B cell (primary cell): ENCODE measurements around the gene NRXN2. TPM values are rescaled to one million over a fixed set of nuclear protein-coding genes. Genes with fewer than 3 reads are reported as not detected.

Experiments used
- ATAC-seq: fragments of 200-7000 bp; cut with Tn5 transposase; one replicate; pipeline ENCODE4 v1.10.0; 2021; ENCODE audit warnings: low read depth, mild to moderate bottlenecking, moderate number of reproducible peaks, moderate library complexity
- CTCF ChIA-PET: fragments of 350-600 bp; sonication (Branson Sonifier 250); formaldehyde crosslinking; loops from one replicate; lab custom pipeline; 2021; ENCODE audit warnings: antibody characterized with exemption, inconsistent platforms; lab: Charles Lee
- POLR2A ChIA-PET: fragments of 350-600 bp; sonication (Branson Sonifier 250); formaldehyde crosslinking; loops from one replicate; lab custom pipeline; 2021; ENCODE audit warnings: antibody characterized with exemption; lab: Charles Lee
- DNase-seq: peaks from one replicate; pipeline ENCODE4 v3.0.0; 2013
- H2AFZ ChIP-seq: 2 replicates; pipeline ENCODE4 v1.6.1; 2012; ENCODE audit warnings: mild to moderate bottlenecking, low read depth, low read length; ENCODE audit not compliant: insufficient read depth, poor library complexity, severe bottlenecking
- H3K27ac ChIP-seq, 2 donors: 1 replicate in 1 of 2; 2 replicates in 1 of 2; pipeline ENCODE4 v1.5.1; 2012 to 2013; ENCODE audit warnings: low read length in 2 of 2, mild to moderate bottlenecking in 2 of 2, moderate library complexity in 1 of 2
- H3K27me3 ChIP-seq, 4 experiments: fragments of 200-600 bp in 1 of 4; sonication (generic) in 1 of 4; replicated peaks in 1 of 4; 1 replicate in 2 of 4; 2 replicates in 2 of 4; pipeline versions ENCODE4 v1.6.1 to v1.7.0; 2013 to 2016; ENCODE audit warnings: low read length in 3 of 4, mild to moderate bottlenecking in 2 of 4, mixed read lengths in 1 of 4, moderate library complexity in 1 of 4; ENCODE audit not compliant: insufficient read depth in 4 of 4, control insufficient read depth in 3 of 4; ENCODE audit errors: control extremely low read depth in 1 of 4
- H3K36me3 ChIP-seq, 2 experiments: replicated peaks in 1 of 2; 1 replicate in 1 of 2; 2 replicates in 1 of 2; pipeline versions ENCODE4 v1.6.1 to v1.7.1; 2013; ENCODE audit warnings: low read length in 1 of 2; ENCODE audit not compliant: insufficient read depth in 2 of 2, control insufficient read depth in 1 of 2; ENCODE audit errors: control extremely low read depth in 1 of 2, extremely low read depth in 1 of 2
- H3K4me1 ChIP-seq, 2 donors: fragments of 200-600 bp in 1 of 2; sonication (generic) in 1 of 2; 1 replicate in 1 of 2; 2 replicates in 1 of 2; pipeline versions ENCODE4 v1.5.1 to v1.6.1; 2013 to 2017; ENCODE audit warnings: low read length in 2 of 2; ENCODE audit not compliant: control insufficient read depth in 2 of 2, insufficient read depth in 2 of 2
- H3K4me2 ChIP-seq: replicated peaks from 2 replicates; pipeline ENCODE3; 2012; ENCODE audit warnings: mild to moderate bottlenecking, low read depth, low read length; ENCODE audit not compliant: poor library complexity, severe bottlenecking
- H3K4me3 ChIP-seq, 5 experiments: fragments of 200-600 bp in 1 of 5; sonication (generic) in 1 of 5; 1 replicate in 3 of 5; 2 replicates in 2 of 5; pipeline versions ENCODE4 v1.5.1 to v1.7.0; 2011 to 2016; ENCODE audit warnings: low read length in 4 of 5, mild to moderate bottlenecking in 4 of 5, low read depth in 2 of 5, control low read depth in 1 of 5, moderate library complexity in 1 of 5; ENCODE audit not compliant: insufficient read depth in 1 of 5; ENCODE audit errors: control extremely low read depth in 1 of 5, extremely low read depth in 1 of 5
- H3K79me2 ChIP-seq: fragments of 200-600 bp; sonication (generic); one replicate; pipeline ENCODE4 v1.6.0; 2016; ENCODE audit warnings: low read length; ENCODE audit not compliant: control insufficient read depth, insufficient read depth
- H3K9ac ChIP-seq: fragments of 200-600 bp; sonication (generic); 2 replicates; pipeline ENCODE4 v1.6.1; 2017; ENCODE audit warnings: mild to moderate bottlenecking, low read length, moderate library complexity
- H3K9me3 ChIP-seq, 3 donors: one replicate each; pipeline versions ENCODE4 v1.6.1 to v1.7.1; 2013; ENCODE audit warnings: low read length in 2 of 3; ENCODE audit not compliant: control insufficient read depth in 2 of 3, insufficient read depth in 1 of 3; ENCODE audit errors: control extremely low read depth in 1 of 3
- H4K20me1 ChIP-seq: 2 replicates; pipeline ENCODE4 v1.6.0; 2012; ENCODE audit warnings: mild to moderate bottlenecking, low read length; ENCODE audit not compliant: insufficient read depth, control insufficient read depth, poor library complexity, severe bottlenecking
- H3K27ac Mint-ChIP-seq: one replicate; pipeline ENCODE4 v1.8.0; 2021; ENCODE audit warnings: mixed read lengths
- H3K27me3 Mint-ChIP-seq: one replicate; pipeline ENCODE4 v1.8.0; 2021; ENCODE audit warnings: mixed read lengths
- H3K4me1 Mint-ChIP-seq: one replicate; pipeline ENCODE4 v1.8.0; 2021; ENCODE audit warnings: mixed read lengths
- H3K4me3 Mint-ChIP-seq: one replicate; pipeline ENCODE4 v1.8.0; 2021; ENCODE audit warnings: mixed read lengths
- H3K9me3 Mint-ChIP-seq: one replicate; pipeline ENCODE4 v1.8.0; 2022; ENCODE audit warnings: mixed read lengths; ENCODE audit not compliant: insufficient read depth
- CTCF ChIP-seq: fragments of 200-600 bp; IDR thresholded peaks from one replicate; pipeline ENCODE4 v1.8.0; 2022; ENCODE audit warnings: antibody characterized with exemption, mild to moderate bottlenecking
- EZH2 ChIP-seq: IDR thresholded peaks from 2 replicates; pipeline ENCODE4 v1.6.1; 2012; ENCODE audit warnings: borderline replicate concordance, low read depth, mild to moderate bottlenecking, moderate library complexity, low read length; ENCODE audit not compliant: insufficient read depth, poor library complexity, severe bottlenecking
- WGBS: methylation state at CpG from one replicate; pipeline ENCODE4 v1.1.5; 2013; ENCODE audit warnings: missing lambda C conversion rate; ENCODE audit not compliant: insufficient coverage; 5-methylcytosine and 5-hydroxymethylcytosine counted together
- intact Hi-C: fragments of 100-400 bp; cut with micrococcal nuclease; formaldehyde crosslinking; loops from one replicate; pipeline ENCODE4 v1.10.0; 2022
- polyA plus RNA-seq: library from polyadenylated mRNA; depleted of rRNA; stranded (reverse); fragments of >200 nt; gene quantifications from 2 replicates; pipeline ENCODE4 v1.2.3, GENCODE V29; 2012
- total RNA-seq, 2 donors: library from RNA; stranded (reverse); fragments of 120-200 nt in 1 of 2; gene quantifications; 1 replicate in 1 of 2; 2 replicates in 1 of 2; pipeline versions ENCODE4 v1.2.3 to v1.2.4, GENCODE V29; 2013 to 2022

The NRXN2 gene
- total and polyA plus RNA-seq, 2 donors (not counting 1 experiment from before 2014, with no cell fraction given) = 0.01 to 0.52 TPM

- H3K36me3 ChIP-seq = no peaks in the 10 kb centered on the region
- no peaks in the 10 kb centered on the region for H3K79me2 ChIP-seq
- intact Hi-C loops = no loop called here
- TF ChIP-seq EZH2 (no peak), CTCF (no peak)
- 83% methylated on average over 4 of the region's 4 CpGs for WGBS
- no peak overlapping the region for H2AFZ ChIP-seq
- H3K9me3 Mint-ChIP-seq = no peaks in the 10 kb centered on the region
- no peak overlapping the region for H3K4me3 ChIP-seq
- no peak overlapping the region for H3K27ac Mint-ChIP-seq
- CTCF ChIA-PET = no interaction called here
- H3K9ac ChIP-seq = no peak overlapping the region
- no peaks in the 10 kb centered on the region for H3K27me3 Mint-ChIP-seq
- DNase-seq = no peak
- no peaks in the 10 kb centered on the region for H4K20me1 ChIP-seq
- H3K27ac ChIP-seq = no peak overlapping the region
- POLR2A ChIA-PET = no interaction called here
- no peak overlapping the region for H3K4me3 Mint-ChIP-seq
- H3K9me3 ChIP-seq = no peaks in the 10 kb centered on the region
- H3K27me3 ChIP-seq = no peaks in the 10 kb centered on the region
- H3K4me1 ChIP-seq = peaks cover 7 to 11% of the 10 kb centered on the region in 2 donors
- H3K4me2 ChIP-seq = no peak overlapping the region
- H3K4me1 Mint-ChIP-seq = peaks cover 5% of the 10 kb centered on the region
- no peak for ATAC-seq
Observed at GRCh38 chr11:64619196-64619595, 103.8 kb downstream of the NRXN2 start.

- H3K4me3 Mint-ChIP-seq = no peak overlapping the region
- no peaks in the 10 kb centered on the region for H3K36me3 ChIP-seq
- peaks cover 4% of the 10 kb centered on the region for H3K4me1 Mint-ChIP-seq
- no peak overlapping the region for H3K4me3 ChIP-seq
- ATAC-seq (no peak), DNase-seq (no peak)
- intact Hi-C loops = no loop called here
- H2AFZ ChIP-seq = no peak overlapping the region
- no peaks in the 10 kb centered on the region for H3K79me2 ChIP-seq
- no peak for TF ChIP-seq EZH2
- TF ChIP-seq CTCF = no peak
- no peaks in the 10 kb centered on the region for H3K9me3 ChIP-seq
- peaks cover 6 to 8% of the 10 kb centered on the region in 2 donors for H3K4me1 ChIP-seq
- H3K27ac ChIP-seq = no peak overlapping the region
- no peak overlapping the region for H3K4me2 ChIP-seq
- H3K9ac ChIP-seq = no peak overlapping the region
- no peaks in the 10 kb centered on the region for H3K9me3 Mint-ChIP-seq
- H3K27me3 ChIP-seq = no peaks in the 10 kb centered on the region
- H3K27me3 Mint-ChIP-seq = peaks cover 6% of the 10 kb centered on the region
- POLR2A ChIA-PET = no interaction called here
- H4K20me1 ChIP-seq = no peaks in the 10 kb centered on the region
- CTCF ChIA-PET = no interaction called here
- no peak overlapping the region for H3K27ac Mint-ChIP-seq
- WGBS = 92% methylated on average over 3 of the region's 3 CpGs
Observed at GRCh38 chr11:64616817-64617216, 106.2 kb downstream of the NRXN2 start.
